T47D (cell line): Measurements from ENCODE around the gene CFAP45.
A peak's percentile ranks its signal among the peaks of the same experiment; 100 is the strongest.

Source experiments
- DNase-seq, 2 experiments: peaks; one replicate each; pipeline versions ENCODE4 v3.0.0 to v3.0.0-alpha.2; 2011 to 2012; ENCODE audit warnings: low read depth in 1 of 2, low spot score in 1 of 2
- JUND ChIP-seq: IDR thresholded peaks from 2 replicates; pipeline ENCODE4 v1.6.1; 2012; ENCODE audit warnings: low read depth
- in situ Hi-C: cut with HindIII; loops from 2 replicates; pipeline ENCODE4 v1.10.0; 2016; ENCODE audit warnings: low sequenced_read_pairs, low pct_unique_long_range_greater_than_20kb

CFAP45 gene

DNA sequence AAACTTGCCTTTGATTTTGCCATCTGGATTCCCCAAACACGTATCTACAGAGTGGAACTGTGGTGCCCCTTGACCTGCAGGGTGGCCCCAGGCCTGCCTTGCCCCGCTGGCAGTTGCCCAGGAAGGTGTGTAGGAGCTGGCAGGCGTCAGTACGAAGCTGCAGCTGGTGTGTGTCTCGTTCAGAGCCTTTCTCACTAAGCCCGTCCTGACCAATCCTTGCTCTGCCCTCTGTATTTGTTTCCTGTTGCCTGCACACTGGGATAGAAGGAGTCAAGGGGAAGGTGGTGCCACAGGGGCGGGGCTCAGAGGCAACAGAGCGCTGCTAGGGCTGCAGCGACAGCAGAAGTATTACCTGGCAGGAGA is 32.3 kb downstream of the CFAP45 start:
- peak; percentile 88 to 89 for DNase-seq
- in situ Hi-C loops: no loop called here
- no peak for TF ChIP-seq JUND

DNA sequence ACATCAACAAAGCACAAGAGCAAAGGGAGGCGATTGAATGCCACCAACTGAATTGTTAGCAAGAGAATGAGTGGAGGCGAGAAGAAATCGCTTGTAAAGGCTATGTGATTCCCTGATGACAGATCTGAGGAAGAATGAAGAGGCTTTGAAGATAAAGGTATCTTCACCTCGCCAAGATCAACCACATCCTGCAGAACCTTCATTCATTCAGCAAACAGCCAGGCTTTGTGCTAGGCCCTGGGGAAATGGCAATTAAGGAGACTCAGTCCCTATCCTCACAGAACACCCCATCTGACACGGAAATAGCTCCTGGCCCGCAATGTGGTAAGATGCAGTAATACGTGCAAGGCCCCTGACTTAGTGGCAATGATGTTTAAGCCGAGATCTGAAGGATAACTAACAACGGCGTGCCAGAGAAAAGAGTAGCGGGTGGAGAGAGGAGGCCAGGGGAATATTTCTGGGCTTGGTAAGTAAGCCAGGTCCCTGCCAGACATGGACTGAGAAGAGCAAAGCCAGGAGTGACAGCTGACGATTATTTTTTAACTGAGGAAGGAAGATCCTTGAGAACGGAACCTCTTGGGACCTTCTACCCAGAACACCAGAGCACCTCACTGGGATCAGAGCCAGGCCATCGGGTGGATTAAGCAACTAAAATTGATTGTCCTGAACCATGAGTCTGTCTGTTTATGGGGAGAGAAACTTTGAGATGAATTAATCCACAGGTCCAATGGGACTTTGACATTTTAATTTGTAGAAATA is 32.9 kb downstream of the CFAP45 start:
- in situ Hi-C loops: no loop called here
- DNase-seq: no peak
- no peak for TF ChIP-seq JUND

DNA sequence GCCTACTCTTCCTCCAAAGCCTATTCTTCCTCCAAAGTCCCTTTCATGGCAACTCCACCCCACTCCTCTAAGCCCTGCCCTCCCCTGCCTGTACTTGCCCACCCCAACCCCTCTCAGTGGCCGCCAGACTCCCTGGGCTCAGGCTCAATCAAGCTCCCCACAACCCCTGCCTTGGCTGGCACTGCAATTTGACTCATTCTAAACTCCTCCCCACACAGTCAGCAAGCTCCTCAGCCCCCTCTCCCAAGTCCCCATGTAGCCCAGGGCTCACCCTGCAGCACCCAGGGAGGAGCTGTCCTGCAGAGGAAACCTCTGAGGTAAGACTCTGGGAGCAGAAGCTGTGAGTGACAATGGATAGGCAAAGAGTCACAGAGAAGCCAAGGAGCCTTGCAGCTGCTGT is 33.9 kb downstream of the CFAP45 start:
- in situ Hi-C loops: no loop called here
- no peak for TF ChIP-seq JUND
- no peak for DNase-seq

DNA sequence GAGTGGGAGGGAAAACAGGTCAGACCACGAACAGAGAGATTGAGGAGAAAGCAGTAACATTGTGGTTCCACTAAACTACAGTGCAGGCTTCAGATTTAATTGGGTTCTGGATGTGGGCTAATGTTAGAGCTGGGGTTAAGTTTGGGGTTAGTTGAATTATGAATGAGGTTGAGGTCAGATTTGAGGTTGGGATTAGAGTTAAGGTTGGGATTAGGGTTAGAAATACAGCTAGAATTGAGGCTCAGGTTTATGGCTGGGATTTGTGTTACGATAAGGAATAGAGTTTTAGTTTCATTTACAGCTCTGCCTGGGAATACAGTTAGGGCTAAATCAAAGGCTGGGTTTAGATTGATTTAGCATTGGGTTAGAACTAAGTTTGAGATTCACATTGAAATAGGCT is 35.7 kb downstream of the CFAP45 start:
- no peak for TF ChIP-seq JUND
- in situ Hi-C loops: no loop called here
- no peak for DNase-seq

DNA sequence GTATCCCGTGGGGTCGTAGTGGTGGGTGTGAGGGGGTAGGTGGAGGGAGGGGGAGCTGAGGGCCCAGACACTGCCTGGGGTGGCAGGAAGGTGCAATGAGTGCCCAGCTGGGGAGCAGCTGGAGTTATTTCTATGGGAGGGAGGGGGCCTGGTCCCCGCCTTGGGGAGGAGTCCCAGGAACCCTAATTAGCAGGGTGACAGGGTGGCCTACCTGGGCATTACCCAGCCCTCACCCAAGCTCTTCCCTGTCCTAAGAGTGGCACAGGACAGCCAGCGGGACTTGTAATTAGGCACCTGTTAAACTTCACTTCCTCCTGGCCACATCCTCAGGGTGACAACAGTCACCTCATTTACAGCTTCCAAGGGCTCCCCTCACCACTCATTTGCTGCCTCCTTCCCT is 37.4 kb downstream of the CFAP45 start, which contains the start of gene VSIG8:
Gene VSIG8, minus strand, starts transcription at position 101 of the 400 bp plus-strand sequence. CDS start 136 bp downstream, outside the sequence.
- no peak for DNase-seq
- in situ Hi-C loops: no loop called here
- TF ChIP-seq JUND: no peak

DNA sequence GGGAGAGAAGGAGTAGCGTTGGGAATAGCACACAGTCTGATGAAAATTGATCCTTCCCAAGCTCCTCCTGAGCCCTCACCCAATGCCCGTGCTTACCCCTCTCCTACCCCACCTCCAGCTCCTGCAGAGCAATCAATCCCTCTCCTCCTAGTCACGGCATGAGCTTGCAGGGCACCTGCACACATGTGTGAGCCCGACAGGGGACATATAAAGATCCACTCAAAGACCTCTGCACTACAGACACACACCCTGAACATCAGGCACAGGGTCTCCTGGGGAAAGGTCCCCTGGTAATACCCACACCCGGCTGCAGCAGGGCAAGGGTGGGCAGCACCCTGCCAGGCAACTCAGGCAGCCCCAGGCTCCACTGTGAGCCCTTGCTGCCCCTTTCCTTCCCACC is 37.9 kb downstream of the CFAP45 start:
- no peak for DNase-seq
- in situ Hi-C loops: no loop called here

DNA sequence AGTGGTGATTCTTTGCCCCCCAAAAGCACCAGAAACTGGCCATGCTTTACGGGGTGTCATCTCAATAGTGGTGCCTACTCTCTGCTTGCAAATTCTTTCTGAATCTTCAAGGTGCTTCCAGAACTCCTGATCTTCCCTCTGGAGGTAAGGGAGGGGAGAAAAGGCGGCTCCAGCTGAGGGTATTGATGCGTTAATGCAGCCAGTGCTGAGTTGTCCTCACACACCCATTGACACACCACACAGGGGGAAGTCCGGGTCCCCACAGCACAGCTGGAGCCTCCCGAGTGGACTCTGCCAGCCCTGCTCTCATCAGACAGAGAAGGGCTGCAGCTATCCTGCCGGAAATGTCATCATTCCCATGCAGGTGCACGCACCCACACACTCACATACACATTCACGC is 38.7 kb downstream of the CFAP45 start:
- no peak for DNase-seq
- in situ Hi-C loops: no loop called here
- TF ChIP-seq JUND: no peak

More for the DNA sequence above, 37.9 kb downstream of the CFAP45 start:
- no peak for TF ChIP-seq JUND

DNA sequence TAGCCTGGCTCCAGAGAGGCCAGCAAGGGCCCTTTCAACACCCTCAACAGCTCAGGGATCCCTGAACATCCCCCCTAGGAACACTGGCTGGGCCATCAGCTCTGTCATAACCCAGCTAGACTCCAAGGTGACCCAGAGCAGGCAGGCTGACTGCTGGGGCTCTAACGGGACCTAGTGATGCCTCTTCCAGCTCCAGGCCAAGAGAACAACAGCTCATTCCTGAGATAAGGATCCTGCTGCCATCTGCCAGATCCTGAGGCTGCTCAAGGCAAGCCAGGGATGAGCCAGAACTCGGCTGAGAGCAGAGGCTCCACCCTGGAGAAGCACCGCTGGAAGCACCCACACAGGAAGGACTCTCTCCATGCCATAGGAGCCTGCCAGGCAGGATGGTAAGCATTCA is 39.5 kb downstream of the CFAP45 start:
- in situ Hi-C loops: no loop called here
- no peak for TF ChIP-seq JUND
- DNase-seq: no peak

DNA sequence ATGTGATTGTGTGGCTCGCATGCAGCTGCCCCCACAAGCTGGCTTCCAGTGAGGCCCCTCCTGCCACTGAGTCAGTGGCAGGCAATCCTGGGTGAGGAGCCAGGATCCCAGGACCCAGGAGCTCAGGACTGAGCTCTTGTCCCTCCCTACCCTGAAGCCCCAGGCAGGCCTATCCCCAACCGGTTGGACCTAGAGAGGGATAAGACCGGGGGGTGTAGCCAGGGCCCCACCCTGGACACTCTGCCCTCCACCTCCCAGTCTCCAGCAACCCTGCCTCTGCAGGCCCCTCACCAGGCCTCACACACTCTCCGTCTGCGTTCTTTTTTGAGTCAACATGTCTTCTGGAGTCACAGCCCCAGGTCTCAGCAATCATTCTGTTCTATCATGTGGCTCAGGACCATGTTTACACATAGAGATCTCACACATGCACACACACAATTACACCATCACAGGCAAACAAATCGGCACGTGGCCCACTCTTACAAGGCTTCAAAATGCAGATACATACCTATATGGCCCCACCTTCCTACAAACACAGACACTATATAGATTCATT is 40.1 kb downstream of the CFAP45 start:
- DNase-seq: no peak
- TF ChIP-seq JUND: no peak
- in situ Hi-C loops: no loop called here

DNA sequence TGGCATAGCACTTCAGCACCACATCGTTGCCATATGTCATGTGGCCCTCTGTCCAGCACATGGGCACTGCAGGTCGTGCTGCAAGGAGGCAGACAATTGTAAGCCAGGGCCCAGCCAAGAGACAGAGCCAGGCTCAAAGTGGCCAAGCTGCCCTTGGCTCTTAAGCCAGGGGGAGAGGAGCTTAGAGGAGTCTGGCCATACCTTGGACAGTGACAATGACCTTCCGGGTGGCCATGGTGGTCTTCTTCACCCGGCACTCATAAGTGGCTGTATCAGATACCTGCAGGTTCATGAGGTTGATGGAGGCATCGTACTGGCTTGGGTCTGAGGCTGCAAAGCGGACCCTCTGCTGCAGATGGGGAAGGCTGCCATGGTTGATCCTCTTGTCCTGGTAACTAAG is 42.1 kb downstream of the CFAP45 start:
- in situ Hi-C loops: no loop called here
- TF ChIP-seq JUND: no peak
- no peak for DNase-seq

DNA sequence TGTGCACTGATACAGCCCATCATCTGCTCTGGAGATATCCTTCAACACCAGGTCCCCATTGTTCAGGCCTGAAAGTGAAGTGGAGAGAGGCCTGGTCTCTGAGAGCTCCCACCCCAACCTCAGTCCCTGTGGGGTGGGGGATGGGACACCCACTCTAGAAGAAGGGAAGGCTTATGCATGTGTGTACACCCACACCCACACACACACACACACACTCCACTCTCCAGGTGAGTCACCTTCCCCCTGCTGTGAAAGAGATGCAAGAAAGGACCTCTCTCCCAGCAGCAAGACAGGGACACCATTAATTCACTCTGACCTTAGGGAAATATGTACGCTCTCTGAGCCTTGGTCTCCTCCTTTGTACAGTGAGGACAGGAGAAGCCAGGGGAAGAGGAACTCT is 43.4 kb downstream of the CFAP45 start:
- TF ChIP-seq JUND: no peak
- in situ Hi-C loops: no loop called here
- no peak for DNase-seq

DNA sequence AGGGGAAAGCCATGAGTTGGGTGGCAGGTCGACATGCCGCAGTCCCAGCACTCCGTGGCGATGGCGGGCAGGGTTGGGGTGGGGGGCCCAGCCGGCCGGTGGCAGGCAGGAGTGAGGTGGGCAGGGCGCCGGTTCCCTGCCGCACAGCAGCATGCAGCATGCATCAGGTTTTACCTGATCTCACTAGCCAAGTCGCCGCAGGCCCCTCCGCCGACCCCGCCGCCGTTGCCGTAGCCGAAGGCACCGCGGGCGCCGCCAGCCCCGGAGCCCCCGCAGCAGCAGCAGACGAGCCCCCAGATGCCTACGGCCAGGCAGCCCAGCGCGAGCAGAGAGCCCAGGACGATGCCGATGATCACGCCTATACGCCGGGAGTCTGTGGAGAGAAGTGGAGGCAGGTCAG is 44.3 kb downstream of the CFAP45 start:
- TF ChIP-seq JUND: no peak
- DNase-seq: no peak
- in situ Hi-C loops: no loop called here

DNA sequence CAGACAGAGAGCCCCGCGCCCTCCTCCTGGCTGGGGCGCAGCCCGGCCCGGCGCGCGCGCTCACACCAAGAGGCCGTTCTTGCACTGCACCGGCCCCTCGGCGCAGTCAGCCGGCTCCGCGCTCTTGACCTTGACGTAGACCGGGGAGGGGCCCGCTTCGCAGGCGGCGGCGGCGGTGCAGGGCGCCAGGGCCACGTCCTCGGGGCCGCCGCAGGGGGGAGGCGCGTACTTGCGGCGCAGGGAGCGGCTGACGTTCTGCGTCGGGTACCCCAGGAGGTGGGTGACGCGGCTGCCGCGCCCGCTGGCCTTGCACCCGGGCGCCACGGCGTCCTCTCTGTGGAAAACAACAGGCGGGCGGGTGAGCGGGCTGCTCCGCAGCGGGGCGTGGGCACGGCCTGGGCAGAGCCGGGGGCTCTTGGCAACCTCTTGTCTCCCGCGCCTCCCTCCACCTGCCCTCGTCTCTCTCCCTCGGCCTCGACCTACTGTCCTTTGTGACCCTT is 45.2 kb downstream of the CFAP45 start:
- peak; percentile 79 to 87 for DNase-seq
- no peak for TF ChIP-seq JUND
- in situ Hi-C loops: no loop called here
